Activated naive CD4-positive, alpha-beta T cell treated with anti-CD3 and anti-CD28 coated beads, Interleukin-2, amount 50 U/mL, for 16 hours (primary cell): ENCODE measurements around the gene USP6.
"Not testable (repeated sequence)": the region's sequence is repeated elsewhere in the genome, so short reads cannot be mapped to it uniquely, and the experiment has no call there.

ENCODE experiments used
- DNase-seq: peaks from one replicate; pipeline ENCODE4 v3.0.0-alpha.2; 2020

USP6 gene

GRCh38 chr17:5122586-5123342, 6.9 kb downstream of the USP6 start:
- DNase-seq = no peak

GRCh38 chr17:5123343-5124124, 7.7 kb downstream of the USP6 start:
- DNase-seq = no peak

GRCh38 chr17:5124125-5124760, 8.4 kb downstream of the USP6 start:
- DNase-seq = not testable (repeated sequence)

- not testable (repeated sequence) for DNase-seq
Measured at GRCh38 chr17:5124896-5125295, 9.1 kb downstream of the USP6 start.

- DNase-seq = no peak
Measured at GRCh38 chr17:5126719-5127488, 11.1 kb downstream of the USP6 start.

- no peak for DNase-seq
Measured at GRCh38 chr17:5127910-5128309, 12.1 kb downstream of the USP6 start.

- DNase-seq = not testable (repeated sequence)
Measured at GRCh38 chr17:5128387-5128786, 12.6 kb downstream of the USP6 start.

GRCh38 chr17:5128905-5129535, 13.2 kb downstream of the USP6 start:
- DNase-seq = no peak

GRCh38 chr17:5129770-5130169, 13.9 kb downstream of the USP6 start:
- not testable (repeated sequence) for DNase-seq

- DNase-seq = not testable (repeated sequence)
Measured at GRCh38 chr17:5130261-5130660, 14.4 kb downstream of the USP6 start.

GRCh38 chr17:5130687-5131086, 14.9 kb downstream of the USP6 start:
- DNase-seq = not testable (repeated sequence)

GRCh38 chr17:5131146-5131715, 15.4 kb downstream of the USP6 start:
- no peak for DNase-seq

- DNase-seq = not testable (repeated sequence)
Measured at GRCh38 chr17:5131799-5132502, 16.1 kb downstream of the USP6 start.

- not testable (repeated sequence) for DNase-seq
Measured at GRCh38 chr17:5132503-5133225, 16.8 kb downstream of the USP6 start.

- no peak for DNase-seq
Measured at GRCh38 chr17:5133311-5133710, 17.5 kb downstream of the USP6 start.

GRCh38 chr17:5133961-5134360, 18.1 kb downstream of the USP6 start:
- not testable (repeated sequence) for DNase-seq

GRCh38 chr17:5134571-5134970, 18.7 kb downstream of the USP6 start:
- DNase-seq = not testable (repeated sequence)

- not testable (repeated sequence) for DNase-seq
Measured at GRCh38 chr17:5135131-5135712, 19.4 kb downstream of the USP6 start.

- no peak for DNase-seq
Measured at GRCh38 chr17:5135726-5136579, 20.1 kb downstream of the USP6 start.
